HT-29 (cell line): ENCODE results near the gene OTUB2. TPM values are rescaled to one million over a fixed set of nuclear protein-coding genes. Genes with fewer than 3 reads are reported as not detected.

Experiments
- DNase-seq: peaks from one replicate; pipeline ENCODE4 v3.0.0-alpha.2; 2015; ENCODE audit warnings: low spot score
- total RNA-seq: library from RNA; depleted of rRNA; stranded (reverse); fragments of >200 nt; shearing (Covaris generic); gene quantifications from 2 replicates; pipeline ENCODE4 v1.2.3, GENCODE V29; 2014

Gene OTUB2
- total RNA-seq, 1 experiment from 2014 or later, result 2.3 TPM

DNA sequence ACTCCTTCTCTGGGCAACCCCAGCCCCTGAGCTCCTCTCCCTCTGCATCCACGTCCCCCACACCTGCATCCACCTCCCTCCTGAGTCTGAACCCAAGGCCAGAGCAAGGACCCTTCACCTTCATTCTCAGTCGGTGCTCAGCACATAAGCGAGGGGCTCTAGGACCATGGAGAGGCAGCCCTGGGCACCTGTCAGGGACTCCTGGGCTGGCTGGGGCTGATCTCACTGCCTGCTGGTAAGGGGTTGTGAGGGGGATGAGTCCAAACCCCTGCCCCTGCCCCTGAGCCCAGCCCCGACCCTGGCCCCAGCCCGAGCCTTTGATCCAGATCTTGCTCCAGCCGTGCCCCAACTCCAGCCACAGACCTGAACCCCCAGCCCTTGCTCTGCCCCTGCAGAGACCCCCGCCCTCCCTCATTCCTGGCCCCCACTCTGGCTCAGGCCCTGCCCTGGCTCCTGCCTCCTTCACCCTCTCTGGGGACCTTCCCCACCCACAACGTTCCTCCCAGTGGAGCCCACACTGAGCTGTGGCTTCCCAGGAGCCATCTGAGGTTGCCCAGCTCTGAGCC, 29.9 kb upstream of the OTUB2 start:
- no peak for DNase-seq

DNA sequence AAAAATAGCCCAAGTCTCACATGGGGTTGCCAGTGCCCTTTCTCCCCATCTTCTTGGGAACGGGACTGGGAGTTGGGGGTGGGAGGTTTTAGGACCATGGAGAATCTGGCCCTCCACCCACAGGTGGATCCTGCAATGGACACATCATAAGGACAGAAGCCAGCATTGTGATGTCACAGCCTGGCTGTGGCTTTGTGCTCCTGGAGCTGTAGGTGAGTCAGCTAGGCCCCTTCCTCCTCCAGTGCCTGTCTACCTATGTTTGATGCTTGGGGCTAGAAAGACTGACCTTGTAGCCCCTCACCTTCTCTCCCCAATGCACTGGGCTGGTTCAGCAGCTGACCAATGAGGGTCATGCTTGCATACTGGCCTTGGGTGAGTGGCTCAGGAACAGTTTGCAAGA, 29.1 kb upstream of the OTUB2 start, which contains the start of gene CCDC197:
TSS of gene CCDC197 (plus strand) at position 220 of the 400 bp plus-strand sequence. CDS start 831 bp downstream, outside the sequence.
- no peak for DNase-seq

DNA sequence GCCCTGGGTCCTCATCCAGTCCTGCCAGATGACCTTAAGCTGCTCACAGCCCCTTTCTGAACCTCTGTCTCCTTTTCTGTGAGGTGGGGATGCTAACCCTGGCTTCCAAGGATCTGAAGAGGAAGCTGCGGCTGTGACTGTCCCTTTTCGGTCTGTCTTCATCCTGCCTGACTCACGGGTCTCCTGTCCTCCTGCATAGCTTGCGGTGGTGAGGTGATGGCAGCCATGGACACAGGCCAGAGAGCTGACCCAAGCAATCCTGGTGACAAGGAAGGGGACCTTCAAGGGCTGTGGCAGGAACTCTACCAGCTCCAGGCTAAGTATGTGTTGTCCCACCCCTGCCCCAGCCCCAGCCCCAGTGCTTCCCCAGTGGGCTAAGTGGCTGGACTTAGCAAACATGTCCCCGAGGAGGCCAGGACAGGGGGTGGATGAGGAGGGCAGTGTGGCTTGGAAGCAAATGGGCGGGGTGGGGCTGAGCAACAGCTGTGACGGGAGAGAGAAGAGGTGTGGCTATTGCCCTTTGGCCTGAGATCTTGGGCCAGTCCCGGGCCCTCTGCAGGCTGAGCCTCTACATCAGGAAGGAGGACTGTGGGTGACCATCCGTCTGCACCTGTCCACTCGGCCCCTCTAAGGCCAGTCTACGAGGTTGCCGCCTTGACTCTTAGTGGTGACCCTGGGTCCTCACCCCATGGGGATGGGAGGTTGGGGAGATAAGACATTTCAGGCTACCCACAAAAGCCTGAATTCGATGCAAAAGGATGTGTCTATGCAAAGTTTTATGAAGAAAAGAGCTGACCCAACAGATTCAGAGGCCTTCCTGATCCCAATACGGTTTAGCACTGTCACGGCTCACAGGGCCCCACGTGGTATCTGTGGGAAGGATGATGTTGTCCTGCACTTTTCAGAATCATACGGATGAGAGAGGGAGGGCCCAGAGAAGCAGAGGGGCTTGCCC, 27.9 kb upstream of the OTUB2 start:
- no peak for DNase-seq

DNA sequence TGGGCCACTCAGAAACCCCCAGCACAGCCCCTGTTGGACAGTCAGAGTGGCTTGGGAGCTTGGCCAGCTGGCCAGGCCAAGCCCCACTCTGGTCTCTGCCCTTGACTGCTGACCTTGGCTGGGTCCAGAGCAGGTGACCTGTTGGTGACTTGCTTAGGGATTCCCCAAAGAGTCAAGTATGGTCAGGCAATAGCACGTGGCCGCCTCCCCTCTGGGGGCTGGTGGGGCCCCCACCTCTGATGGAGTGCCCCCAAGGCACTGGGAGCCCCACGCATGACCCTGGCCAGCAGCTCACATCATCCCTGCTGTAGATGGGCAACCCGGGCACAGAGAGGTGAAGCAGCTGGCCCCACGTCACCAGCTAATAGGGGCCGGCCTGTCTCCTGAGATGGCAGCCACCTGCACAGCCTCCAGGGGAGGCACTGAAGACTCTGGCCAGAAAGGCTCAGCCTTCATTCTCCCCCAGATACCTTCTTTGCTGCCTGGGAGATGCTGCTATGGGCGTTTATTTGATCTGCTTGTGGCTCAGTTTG, 27.2 kb upstream of the OTUB2 start:
- no peak for DNase-seq

DNA sequence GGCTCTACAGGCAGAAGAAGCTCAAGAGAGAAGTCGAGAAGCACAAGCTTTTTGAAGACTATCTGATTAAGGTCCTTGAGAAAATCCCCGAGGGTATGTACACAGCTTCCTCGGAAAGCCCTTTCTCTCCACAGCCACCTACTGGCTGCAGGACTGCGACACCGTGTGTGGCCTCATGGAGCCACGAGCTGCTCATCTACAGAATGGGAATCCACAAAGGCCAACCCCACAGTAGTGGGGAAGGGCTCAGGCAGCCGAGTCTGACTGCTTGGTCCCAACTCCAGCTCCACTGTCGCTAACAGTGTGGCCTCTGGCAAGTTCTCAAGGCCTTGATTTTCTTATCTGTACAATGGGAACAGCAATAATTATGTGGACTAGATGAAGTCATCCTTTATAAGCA, 26.6 kb upstream of the OTUB2 start:
- no peak for DNase-seq

DNA sequence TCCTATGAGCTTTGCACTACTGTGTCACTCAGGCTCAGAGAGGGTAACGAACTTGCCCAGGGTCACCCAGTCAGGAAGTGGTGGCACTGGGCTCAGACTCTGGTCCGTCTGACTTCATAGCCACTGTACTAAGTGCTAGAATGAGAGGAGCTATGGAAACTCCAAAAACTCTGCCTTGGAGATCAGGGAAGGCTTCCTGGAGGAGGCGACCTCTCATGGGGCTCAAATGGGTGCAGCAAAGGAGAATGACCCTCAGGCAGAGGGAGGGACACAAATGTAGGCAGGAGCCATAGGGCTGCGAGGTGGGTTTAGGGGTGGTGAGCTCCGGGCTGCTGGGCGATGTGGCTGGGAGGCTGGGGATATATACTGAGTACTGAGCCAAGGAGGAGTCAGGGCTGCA, 25.9 kb upstream of the OTUB2 start:
- DNase-seq, result no peak

DNA sequence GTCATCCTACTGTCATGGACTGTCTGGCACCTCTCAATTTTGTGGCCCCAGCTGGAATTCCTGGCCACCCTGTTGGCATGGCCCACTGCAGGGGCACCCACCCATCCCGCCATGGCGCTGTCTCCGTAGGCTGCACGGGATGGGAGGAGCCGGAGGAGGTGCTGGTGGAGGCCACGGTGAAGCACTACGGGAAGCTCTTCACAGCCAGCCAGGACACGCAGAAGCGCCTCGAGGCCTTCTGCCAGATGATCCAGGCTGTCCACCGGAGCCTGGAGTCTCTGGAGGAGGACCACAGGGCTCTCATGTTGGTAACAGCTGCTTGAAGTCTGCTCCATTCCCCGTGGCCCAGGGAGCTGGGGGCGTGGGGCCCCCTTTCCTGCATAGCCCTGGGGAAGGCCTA, 25.1 kb upstream of the OTUB2 start:
- no peak for DNase-seq

DNA sequence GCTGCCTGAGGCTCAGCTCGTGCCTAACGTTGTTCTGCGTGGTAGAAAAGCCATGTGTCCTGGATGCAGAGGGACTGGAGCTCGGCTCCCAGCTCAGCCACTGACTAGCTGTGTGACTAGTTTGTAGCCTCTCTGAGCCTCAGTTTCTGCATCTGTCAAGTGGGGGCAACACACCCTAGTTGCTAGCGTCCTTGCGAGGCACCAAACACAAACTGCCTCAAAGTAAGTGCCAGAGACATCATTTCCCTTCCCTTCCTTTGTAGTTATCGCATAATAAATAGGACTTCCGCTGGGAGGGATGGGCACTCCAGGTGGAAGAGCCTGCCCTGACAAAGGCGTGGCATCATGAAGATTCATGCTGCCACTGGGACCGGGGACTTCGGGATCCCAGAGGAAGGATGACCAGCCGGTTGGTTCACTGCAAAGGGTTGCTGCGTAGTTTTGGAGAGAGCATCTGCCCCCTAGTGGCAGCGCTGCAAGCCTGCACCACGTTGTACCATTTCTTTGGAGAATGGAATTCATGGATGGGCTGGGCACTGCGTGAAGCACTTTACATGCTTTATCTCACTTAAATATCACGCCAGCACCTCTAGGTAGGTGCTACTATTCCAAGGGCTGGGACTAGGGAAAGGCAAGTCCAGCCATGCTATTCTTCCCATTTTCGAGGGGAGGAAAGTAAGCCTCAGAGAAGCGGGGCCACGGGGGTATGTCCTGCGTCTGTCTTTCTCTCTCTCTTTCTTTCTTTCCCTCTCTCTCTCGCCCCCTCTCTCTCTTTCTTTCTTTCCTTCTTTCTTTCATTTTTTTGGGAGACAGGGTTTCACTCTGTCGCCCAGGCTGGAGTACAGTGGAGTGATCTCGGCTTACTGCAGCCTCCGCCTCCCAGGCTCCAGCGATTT, 24.4 kb upstream of the OTUB2 start:
- DNase-seq, result peak; percentile 57

DNA sequence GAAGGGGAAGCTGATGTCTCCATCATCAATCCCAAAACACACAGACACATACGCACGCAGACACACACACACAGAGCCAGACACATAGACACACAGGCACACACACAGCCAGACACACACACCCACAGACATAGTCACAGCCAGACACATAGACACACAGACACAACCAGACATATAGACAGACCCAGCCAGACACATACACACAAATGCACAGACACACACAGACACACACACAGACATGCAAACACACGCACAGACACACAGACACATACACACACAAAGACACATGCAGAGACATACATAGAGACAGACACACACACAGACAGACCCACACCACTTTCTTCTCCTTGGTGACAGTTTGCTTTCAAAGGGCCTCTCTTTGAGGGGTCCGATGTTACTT, 22.7 kb upstream of the OTUB2 start:
- no peak for DNase-seq

DNA sequence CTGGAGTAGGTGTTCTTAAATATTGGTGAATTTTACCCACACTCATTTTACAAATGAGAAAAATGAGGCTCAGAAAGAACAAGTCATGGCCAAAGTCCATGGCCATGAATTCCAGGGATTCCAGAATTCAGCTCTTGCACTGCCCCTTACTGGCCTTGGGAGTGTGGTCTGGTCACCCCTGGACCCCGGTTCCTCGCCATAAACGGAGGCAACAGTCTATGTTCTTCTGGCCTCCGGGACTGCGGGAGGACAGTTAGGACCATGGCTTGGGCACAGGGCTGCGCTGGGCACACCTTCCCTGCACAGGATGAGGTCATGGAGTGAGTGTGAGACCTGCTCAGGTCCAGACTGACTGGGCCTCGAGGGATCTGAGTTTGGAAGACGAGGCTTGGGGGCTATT, 22.1 kb upstream of the OTUB2 start:
- no peak for DNase-seq

DNA sequence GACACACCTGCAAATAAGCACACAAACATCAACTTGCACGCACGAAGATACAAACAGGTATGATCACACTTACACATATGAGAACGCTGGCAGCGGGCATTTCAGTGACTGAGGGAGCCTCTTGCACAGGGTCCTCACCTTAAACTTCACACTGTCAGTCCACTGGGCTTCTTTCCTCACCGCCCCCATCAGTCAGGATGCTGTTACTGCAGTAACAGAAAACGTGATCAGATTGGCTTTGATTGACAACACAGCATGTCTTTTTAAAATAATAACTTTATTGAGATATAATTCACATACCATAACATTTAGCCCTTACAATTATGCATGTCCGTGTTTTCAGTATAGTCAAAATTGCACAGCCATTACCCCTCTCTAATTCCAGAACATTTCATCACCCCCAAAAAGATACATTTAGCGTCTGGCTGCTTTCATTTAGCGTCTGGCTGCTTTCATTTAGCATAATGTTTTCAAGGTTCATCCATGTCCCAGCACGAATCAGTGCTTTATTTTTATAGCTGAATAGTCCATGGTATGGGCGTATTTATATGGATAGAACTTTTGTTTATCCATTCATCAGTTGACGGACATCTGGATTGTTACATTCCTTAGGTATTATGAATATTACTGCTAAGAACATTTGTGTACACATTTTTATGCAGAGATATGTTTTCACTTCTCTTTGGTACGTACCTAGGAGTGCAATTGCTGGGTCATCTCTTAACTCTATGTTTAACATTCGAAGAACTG, 20.6 kb upstream of the OTUB2 start:
- DNase-seq, result no peak

DNA sequence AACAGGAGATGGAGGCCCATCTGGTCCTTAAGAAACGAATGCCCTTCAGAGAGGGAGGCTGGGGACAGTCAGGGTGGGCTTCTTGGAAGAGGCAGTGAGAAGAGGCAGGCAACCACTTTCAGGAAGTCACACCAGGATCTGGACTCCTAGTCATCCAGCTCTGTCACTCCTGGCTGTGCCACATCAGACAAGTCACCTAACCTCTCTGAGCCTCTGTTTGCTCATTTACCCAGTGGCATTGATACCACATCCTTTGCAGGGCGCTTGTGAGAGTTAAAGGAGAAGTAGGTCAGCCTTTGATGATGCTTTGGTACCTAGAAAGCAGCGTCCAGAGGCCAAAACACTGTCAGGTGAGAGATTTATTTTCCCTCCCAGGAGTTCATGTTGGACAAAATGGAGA, 17.9 kb upstream of the OTUB2 start:
- no peak for DNase-seq

DNA sequence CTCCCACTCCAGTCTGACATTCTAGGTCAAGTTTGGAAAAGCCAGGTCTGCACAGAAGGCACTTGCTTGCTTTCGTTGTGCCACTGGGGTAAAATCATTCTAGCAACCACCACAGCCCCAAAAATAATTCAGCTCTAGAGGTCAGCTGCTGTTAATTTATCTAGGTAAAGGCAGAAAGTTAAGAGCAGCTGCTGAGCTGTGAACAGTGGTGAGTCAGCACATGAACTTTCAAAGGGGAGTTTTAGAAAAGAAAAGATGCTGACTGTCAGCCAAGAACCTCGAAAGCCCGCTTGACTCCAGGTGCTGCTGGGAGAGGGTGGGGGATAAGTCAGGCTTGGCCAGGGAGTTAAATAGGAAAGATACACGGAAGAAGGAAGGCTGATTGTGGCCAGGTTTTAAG, 16.4 kb upstream of the OTUB2 start:
- DNase-seq, result no peak

DNA sequence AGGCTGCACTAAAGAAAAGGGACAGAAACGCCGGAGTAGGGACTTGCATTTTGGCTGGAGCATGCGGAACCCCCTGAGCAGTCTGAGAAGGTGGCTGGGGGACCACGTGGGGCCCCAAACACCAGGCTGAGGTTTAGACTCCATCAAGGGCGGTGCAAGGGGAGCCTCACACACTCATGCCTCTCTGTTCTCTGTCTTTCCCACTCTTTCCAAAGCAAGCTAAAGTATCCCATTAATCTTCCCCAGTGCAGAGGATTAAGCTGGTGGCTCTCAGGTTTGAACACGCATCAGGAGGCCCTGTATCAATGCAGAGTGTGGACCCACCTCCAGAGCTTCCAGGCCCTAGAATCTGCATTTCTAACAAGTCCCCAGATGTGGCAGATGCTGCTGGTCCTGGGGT, 15.5 kb upstream of the OTUB2 start:
- DNase-seq, result no peak

DNA sequence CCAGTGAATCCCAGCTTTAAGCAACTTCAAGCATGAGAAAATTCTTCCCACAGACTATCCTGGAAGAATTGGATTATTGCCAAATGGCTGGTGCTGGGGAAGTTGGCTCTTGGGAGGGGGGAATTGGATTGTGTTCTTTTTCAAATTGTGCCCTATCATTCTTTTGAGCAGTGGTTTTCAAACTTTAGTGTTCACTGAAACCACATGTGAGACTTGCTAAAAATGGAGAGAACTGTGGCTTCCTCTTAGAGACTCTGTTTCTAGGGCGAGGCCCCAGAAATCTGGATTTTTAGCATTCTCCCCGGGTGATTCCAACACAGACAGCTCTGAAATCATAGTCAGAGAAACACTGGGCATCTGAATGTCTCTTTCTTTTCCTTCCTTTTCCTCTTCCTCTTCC, 14.3 kb upstream of the OTUB2 start:
- DNase-seq, result no peak

DNA sequence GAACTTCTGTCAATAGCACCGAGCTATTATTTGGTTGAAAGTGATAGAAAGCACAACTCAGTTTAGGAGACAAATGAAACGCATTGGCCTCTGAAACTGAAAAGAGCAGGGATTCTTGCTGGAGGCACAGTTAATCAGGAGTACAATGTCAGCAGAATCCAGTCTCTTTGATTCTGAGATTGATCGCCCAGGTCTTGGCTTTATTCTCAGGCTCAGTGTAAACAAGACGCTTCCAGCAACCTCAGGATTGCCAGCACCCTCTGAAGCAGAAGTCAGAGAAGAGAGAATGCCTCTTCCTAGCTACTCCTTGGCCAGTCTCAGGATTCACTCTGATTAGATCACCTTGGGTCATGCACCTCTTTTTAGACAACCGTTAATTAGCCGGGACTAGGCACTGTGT, 11.8 kb upstream of the OTUB2 start:
- no peak for DNase-seq

DNA sequence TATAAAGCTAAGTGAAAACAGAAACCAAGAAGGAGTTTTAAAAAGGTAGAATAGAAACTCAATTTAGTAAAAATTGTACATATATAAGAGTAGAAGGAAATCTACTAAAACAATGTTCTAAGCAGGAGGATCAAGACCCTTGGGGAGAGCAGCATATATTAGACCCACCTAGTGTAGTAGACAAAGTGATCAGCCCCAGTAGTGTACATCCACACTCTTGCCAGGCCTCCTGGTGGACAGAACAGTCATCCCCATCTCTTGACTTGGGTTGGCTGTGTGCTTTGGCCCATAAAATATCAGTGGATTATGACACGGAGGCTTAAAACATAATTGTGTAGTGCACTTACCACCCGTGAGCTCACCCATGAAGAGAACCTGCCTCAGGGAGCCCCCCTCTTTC, 10.9 kb upstream of the OTUB2 start:
- no peak for DNase-seq

DNA sequence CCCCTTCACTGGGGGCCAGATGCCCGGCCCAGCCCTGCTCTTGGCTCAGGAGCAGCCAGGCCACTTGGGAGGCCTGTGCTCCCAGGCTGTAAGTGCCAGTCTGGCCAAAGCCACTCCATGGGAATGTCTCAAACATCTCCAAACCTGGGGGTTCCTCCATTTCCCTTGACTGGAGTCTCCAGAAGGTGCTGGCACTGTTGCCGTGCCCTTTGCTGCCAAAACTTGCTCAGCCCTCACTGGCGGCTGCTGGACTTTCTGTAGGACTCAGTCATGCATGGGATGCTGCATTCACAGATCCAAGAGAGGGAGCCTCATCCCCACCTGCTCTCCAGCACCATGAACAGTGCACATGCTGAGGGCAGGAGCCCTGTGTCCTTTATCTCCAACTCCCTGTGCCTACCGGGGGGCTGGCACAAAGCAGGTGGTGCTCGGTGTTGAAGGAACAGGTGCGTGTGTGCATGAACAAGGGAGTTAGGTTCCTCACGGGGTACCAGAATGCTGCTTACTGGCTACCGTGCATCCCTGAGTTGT, 9.6 kb upstream of the OTUB2 start:
- no peak for DNase-seq

DNA sequence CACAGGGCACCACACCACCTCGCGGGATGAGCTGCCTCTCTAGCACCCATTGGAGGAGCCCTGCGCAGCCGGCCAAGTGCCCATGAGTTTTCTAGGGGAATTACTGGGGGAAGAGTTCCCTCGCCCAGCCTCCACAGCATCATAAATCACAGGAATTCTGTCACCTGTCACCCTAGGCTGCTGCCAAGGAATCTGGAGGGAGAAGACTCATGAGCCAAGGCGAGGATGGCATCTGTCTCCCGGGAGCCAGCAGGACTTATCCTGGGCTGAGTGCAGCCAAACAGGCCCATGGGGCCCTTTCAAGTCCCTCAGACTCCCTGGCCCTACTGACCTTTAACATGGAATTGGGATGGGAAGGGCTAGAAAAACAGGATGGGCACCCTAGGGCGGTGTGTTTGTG, 7.8 kb upstream of the OTUB2 start:
- DNase-seq, result no peak

DNA sequence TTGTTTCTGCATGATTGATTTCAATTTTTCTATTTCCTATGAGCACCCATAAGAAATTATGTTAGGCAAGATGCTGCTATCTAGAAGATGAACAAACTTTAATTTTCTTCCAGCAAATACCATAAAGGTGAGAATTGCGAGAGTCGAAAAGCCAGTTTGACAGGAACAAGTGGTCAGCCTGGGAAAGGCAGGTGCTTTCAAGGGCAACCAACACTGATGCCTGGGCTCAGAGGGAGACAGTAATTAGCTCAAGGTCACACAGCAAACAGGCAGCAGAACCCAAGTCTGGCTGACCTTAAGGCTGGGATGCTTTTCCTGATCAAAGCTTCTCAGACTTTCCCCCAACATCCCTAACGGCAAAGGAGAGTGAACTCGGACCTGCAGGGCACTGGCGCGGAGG, 6.8 kb upstream of the OTUB2 start:
- peak; percentile 20 for DNase-seq

DNA sequence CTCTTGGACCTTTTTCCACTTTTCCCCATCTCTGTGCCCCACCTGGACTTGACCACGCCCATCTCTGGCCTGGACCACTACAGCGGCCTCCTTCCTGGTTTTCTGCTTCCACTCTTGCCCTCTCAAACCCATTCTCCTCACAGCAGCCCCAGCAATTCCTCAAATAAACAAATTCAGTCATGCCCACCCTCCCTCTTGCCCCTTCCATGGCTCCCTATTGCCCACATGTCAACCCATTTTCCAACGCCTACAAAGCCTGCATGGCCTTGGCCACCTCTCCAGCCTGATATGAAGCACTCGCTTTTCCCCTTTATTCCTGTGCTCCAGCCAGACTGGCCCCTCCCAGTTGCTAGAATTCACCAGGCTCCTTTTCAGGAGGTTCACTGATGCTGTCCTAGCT, 5.9 kb upstream of the OTUB2 start:
- DNase-seq, result no peak
